Activated CD4-positive, alpha-beta T cell treated with anti-CD3 and anti-CD28 coated beads, Interleukin-2, amount 50 U/mL, for 1 hour (primary cell): ENCODE results near the gene TMEM176A.

ENCODE experiments used
- DNase-seq: peaks from one replicate; pipeline ENCODE4 v3.0.0-alpha.2; 2020

TMEM176A gene

DNA sequence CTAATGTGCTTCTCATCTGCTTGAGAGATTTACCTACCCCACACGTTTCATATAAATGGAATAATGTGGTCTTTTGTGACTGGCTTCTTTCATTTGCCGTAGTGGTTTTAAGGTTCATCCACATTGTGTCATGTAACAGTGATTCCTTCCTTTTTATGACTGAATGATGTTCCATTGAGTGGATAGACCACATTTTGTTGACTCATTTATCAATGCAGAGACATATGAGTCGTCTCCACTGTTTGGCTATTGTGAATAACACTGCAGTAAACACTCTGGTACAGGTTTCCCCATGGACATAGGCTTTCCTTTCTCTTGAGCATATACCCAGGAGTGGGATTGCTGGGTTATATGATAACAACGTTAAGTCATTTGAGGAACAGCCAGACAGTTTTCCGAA, 49.7 kb downstream of the TMEM176A start:
- DNase-seq: no peak

GRCh38 chr7:150851492-150852370, 51.2 kb downstream of the TMEM176A start:
- DNase-seq: no peak

DNA sequence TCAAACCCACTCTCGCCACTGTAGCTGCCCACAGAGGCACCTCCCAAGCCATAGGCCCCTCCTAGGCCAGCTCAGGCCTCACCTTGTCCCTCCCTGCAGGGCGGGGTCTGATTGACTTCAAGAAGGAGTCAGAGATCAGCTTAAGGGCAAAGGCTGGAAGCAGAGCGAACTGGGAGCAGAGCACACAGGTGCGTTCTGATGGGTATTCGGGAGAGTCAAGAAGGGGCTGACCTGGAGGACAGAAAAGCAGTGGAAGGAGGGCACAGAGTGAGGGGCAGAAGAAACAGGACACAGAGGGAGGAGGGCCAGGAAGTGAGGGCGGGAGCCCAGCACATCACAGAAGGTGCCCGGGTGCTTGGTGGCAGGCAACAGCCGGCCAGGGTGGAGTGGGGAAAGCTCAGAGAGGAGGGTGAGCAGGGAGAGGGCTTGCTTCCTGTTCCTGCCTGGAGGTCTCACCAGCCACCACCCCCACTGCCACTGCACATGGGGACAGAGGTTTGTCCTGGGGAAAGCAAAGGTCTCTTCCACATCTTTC, 51.9 kb downstream of the TMEM176A start, which contains the start of gene AOC1:
Gene AOC1, plus strand, starts transcription at position 147 of the 535 bp plus-strand sequence. CDS start 3,954 bp downstream, outside the sequence.
- DNase-seq: no peak

- no peak for DNase-seq
These were observed 53.8 kb downstream of the TMEM176A start for GRCh38 chr7:150854066-150855000.
